Measurements from ENCODE around the gene CACNB1. TPM values are rescaled to one million over a fixed set of nuclear protein-coding genes. Genes with fewer than 3 reads are reported as not detected.
A peak's percentile ranks its signal among the peaks of the same experiment; 100 is the strongest.

The CACNB1 gene
- total RNA-seq, 2 donors from 2014 or later: 3.4 to 17.8 TPM

DNA sequence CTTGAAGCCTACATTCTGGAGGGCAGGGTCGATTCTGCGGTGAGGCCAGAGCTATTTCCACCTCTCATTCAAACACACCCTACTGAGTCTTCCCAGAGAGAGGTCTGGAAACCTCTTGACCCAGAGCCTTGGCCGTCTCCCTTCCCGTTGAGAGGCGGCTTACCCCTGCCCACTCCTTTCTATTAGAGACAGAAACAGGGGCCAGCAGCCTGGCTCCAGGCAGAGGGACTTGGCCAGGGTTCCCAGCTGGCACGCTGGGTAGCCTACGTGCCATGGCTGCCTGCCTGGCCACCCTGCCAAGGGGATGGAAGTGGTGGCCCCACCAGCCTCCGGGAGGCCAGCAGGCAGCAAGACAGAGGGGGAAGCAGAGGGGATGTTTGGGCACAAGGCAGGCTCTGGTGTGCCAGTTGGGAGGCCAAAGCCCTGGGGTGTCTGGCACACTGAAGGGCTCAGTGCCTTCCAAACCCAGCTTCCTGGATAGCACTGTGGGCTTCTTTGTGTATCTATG lies 22.2 kb upstream of the CACNB1 start:
- TF ChIP-seq POLR2AphosphoS5 (IDR thresholded peaks at IDR 0.05) (peak; percentile 65), POLR2A (IDR thresholded peaks at IDR 0.05) (no peak)
- TF ChIP-seq, protein P1, sequence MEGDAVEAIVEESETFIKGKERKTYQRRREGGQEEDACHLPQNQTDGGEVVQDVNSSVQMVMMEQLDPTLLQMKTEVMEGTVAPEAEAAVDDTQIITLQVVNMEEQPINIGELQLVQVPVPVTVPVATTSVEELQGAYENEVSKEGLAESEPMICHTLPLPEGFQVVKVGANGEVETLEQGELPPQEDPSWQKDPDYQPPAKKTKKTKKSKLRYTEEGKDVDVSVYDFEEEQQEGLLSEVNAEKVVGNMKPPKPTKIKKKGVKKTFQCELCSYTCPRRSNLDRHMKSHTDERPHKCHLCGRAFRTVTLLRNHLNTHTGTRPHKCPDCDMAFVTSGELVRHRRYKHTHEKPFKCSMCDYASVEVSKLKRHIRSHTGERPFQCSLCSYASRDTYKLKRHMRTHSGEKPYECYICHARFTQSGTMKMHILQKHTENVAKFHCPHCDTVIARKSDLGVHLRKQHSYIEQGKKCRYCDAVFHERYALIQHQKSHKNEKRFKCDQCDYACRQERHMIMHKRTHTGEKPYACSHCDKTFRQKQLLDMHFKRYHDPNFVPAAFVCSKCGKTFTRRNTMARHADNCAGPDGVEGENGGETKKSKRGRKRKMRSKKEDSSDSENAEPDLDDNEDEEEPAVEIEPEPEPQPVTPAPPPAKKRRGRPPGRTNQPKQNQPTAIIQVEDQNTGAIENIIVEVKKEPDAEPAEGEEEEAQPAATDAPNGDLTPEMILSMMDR (IDR thresholded peaks at IDR 0.05): no peak
- no peak overlapping the region for H3K4me3 ChIP-seq

DNA sequence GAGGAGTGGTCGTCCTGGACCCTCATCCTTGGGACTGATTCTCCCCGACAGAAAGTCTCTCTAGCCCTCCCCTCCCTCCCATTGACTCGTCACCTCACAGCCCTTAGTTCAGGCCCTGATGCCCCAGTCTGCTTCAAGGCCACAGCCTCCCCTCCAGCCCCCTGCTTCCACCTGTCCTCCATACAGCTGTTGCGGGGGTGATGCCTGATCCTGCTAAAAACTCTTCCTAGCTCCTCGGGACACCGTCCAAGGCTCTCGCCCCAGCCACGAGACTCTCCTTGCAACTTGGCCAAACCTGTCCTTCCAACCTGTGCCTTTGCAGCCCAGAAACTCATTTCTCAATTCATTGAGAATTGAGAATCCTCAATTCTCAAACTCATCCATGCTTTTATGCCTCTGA lies 21.4 kb upstream of the CACNB1 start:
- Histone ChIP-seq H3K4me3 (no peak overlapping the region), H3K36me3 (no peaks in the 10 kb centered on the region), H3K9me3 (no peaks in the 10 kb centered on the region), H3K27me3 (replicated peaks; ENCODE audit: insufficient read depth) (no peaks in the 10 kb centered on the region), H3K27ac (no peak overlapping the region), H3K4me1 (replicated peaks) (no peaks in the 10 kb centered on the region)
- 55% methylated on average over 8 of the region's 8 CpGs for WGBS
- DNase-seq (ENCODE audit: low spot score): no peak
- intact Hi-C loops (cut with DNase I): no loop called here
- TF ChIP-seq POLR2A (IDR thresholded peaks at IDR 0.05) (no peak), POLR2AphosphoS5 (IDR thresholded peaks at IDR 0.05) (no peak)
- TF ChIP-seq, protein P1 (IDR thresholded peaks at IDR 0.05): no peak

More for the DNA sequence above, 22.2 kb upstream of the CACNB1 start:
- intact Hi-C loops (cut with DNase I): no loop called here
- WGBS: 42% methylated on average over 8 of the region's 8 CpGs
- H3K27ac ChIP-seq: peak overlapping the region in 1 of 2 donors; percentile 22
- DNase-seq (ENCODE audit: low spot score): peak; percentile 60
- H3K9me3 ChIP-seq: no peaks in the 10 kb centered on the region
- H3K4me1 ChIP-seq (replicated peaks): no peaks in the 10 kb centered on the region
- no peaks in the 10 kb centered on the region for H3K36me3 ChIP-seq
- no peaks in the 10 kb centered on the region for H3K27me3 ChIP-seq (replicated peaks; ENCODE audit: insufficient read depth)

DNA sequence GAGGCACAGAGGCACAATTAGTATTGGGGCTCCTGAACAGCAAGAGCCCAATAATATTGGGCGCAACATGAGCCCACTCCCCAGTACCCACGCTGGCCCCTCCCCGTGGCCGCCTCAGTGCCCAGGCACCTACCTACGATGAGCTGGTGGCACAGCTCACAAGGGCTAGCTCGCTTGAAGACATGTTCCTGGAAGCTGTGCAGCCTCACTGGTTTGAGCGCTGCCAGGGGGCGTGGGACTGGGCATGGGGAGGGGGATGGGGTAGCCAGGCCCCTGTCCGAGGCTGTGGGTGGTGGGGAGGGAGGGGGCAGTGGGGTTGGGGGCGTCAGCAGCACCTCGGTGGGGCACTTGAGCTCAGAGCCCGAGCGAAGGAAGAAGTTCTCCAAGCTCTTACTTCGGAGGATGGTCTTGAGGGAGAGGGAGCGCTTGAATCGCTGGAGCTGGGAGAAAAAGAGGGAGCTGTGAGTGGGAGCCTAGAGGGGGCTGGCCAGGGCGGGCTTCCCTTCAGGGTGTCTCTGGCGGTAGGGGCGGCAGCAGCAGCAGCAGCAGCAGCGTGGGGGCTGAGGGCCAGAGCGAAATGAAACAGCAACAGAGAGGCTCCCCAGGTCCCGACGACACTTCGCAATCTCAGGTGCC lies 20.4 kb upstream of the CACNB1 start:
- WGBS: 34% methylated on average over 24 of the region's 24 CpGs
- Histone ChIP-seq H3K27me3 (replicated peaks; ENCODE audit: insufficient read depth) (no peaks in the 10 kb centered on the region), H3K4me1 (replicated peaks) (no peaks in the 10 kb centered on the region), H3K9me3 (no peaks in the 10 kb centered on the region), H3K4me3 (no peak overlapping the region), H3K27ac (no peak overlapping the region), H3K36me3 (no peaks in the 10 kb centered on the region)
- TF ChIP-seq POLR2AphosphoS5 (IDR thresholded peaks at IDR 0.05) (no peak), POLR2A (IDR thresholded peaks at IDR 0.05) (no peak)
- TF ChIP-seq, protein P1 (IDR thresholded peaks at IDR 0.05): no peak
- intact Hi-C loops (cut with DNase I): no loop called here
- DNase-seq (ENCODE audit: low spot score): no peak

- 87% methylated on average over 9 of the region's 9 CpGs for WGBS
- H3K27me3 ChIP-seq (replicated peaks; ENCODE audit: insufficient read depth): no peaks in the 10 kb centered on the region
- H3K9me3 ChIP-seq: no peaks in the 10 kb centered on the region
- no peak overlapping the region for H3K27ac ChIP-seq
- DNase-seq (ENCODE audit: low spot score): no peak
- intact Hi-C loops (cut with DNase I): no loop called here
- no peaks in the 10 kb centered on the region for H3K36me3 ChIP-seq
- H3K4me1 ChIP-seq (replicated peaks): peaks cover 14% of the 10 kb centered on the region
- no peak overlapping the region for H3K4me3 ChIP-seq
- TF ChIP-seq POLR2A (IDR thresholded peaks at IDR 0.05) (no peak), POLR2AphosphoS5 (IDR thresholded peaks at IDR 0.05) (no peak)
- TF ChIP-seq, protein P1 (IDR thresholded peaks at IDR 0.05): no peak
These were observed 16.4 kb upstream of the CACNB1 start for GRCh38 chr17:39213852-39214251.
